GM23338 (cell line): ENCODE results near the gene STN1.

ENCODE experiments used
- CREB1 ChIP-seq: fragments of 250-450 bp; sonication (Bioruptor Pico); IDR thresholded peaks from 2 replicates; pipeline ENCODE4 v1.5.0; 2020; ENCODE audit warnings: low read depth, mild to moderate bottlenecking, moderate library complexity
- CTCF ChIP-seq, 2 experiments: fragments of 200-600 bp in 1 of 2; sonication (generic) in 1 of 2; conservative IDR thresholded peaks; 2 replicates each; pipeline versions ENCODE4 v1.5.1 to v1.6.1; 2016 to 2017; ENCODE audit warnings: antibody characterized with exemption in 2 of 2, low read depth in 2 of 2, mild to moderate bottlenecking in 2 of 2, moderate library complexity in 1 of 2
- ETS1 ChIP-seq: IDR thresholded peaks from 2 replicates; pipeline ENCODE4 v1.6.1; 2016; ENCODE audit warnings: antibody characterized with exemption
- EZH2 ChIP-seq: fragments of 200-600 bp; sonication (generic); IDR thresholded peaks from one replicate; pipeline ENCODE4 v1.8.0; 2017; ENCODE audit warnings: antibody characterized with exemption, mild to moderate bottlenecking, low read depth; ENCODE audit not compliant: unreplicated experiment
- EZH2phosphoT487 ChIP-seq: fragments of 200-600 bp; sonication (generic); IDR thresholded peaks from one replicate; pipeline ENCODE4 v1.8.1; 2018; ENCODE audit warnings: antibody characterized with exemption; ENCODE audit not compliant: unreplicated experiment
- JUNB ChIP-seq: IDR thresholded peaks from one replicate; pipeline ENCODE4 v1.6.1; 2016; ENCODE audit warnings: antibody characterized with exemption; ENCODE audit not compliant: unreplicated experiment
- NANOG ChIP-seq: IDR thresholded peaks from 2 replicates; pipeline ENCODE4 v1.6.1; 2016; ENCODE audit warnings: antibody characterized with exemption, borderline replicate concordance
- POLR2AphosphoS5 ChIP-seq: IDR thresholded peaks from 2 replicates; pipeline ENCODE4 v1.6.1; 2016; ENCODE audit warnings: antibody characterized with exemption, low read depth
- REST ChIP-seq: IDR thresholded peaks from one replicate; pipeline ENCODE4 v1.6.1; 2018; ENCODE audit warnings: antibody characterized with exemption; ENCODE audit not compliant: unreplicated experiment
- STAT1 ChIP-seq: IDR thresholded peaks from one replicate; pipeline ENCODE4 v1.6.1; 2016; ENCODE audit warnings: antibody characterized with exemption; ENCODE audit not compliant: unreplicated experiment
- ZNF114 ChIP-seq: fragments of 250-450 bp; sonication (Bioruptor Pico); IDR thresholded peaks from 2 replicates; pipeline ENCODE4 v1.5.0; 2020; ENCODE audit warnings: mild to moderate bottlenecking, moderate library complexity
- ZNF331 ChIP-seq: fragments of 250-450 bp; sonication (Bioruptor Pico); IDR thresholded peaks from 2 replicates; pipeline ENCODE4 v1.5.0; 2020; ENCODE audit warnings: low read depth, mild to moderate bottlenecking, moderate library complexity
- ZNF462 ChIP-seq: fragments of 250-450 bp; sonication (Bioruptor Pico); IDR thresholded peaks from 2 replicates; pipeline ENCODE4 v1.5.0; 2020; ENCODE audit warnings: mild to moderate bottlenecking, moderate library complexity

- TF ChIP-seq CTCF (conservative IDR thresholded peaks at IDR 0.05; ENCODE audit: low read depth in 2 of 2), result no peak
- no peak for TF ChIP-seq EZH2
- TF ChIP-seq POLR2AphosphoS5, result no peak
- no peak for TF ChIP-seq JUNB
- TF ChIP-seq EZH2phosphoT487, result no peak
- no peak for TF ChIP-seq REST
- no peak for TF ChIP-seq STAT1
- TF ChIP-seq CREB1 (CRISPR knock-in tag), result no peak
- TF ChIP-seq NANOG, result no peak
- no peak for TF ChIP-seq ETS1
- TF ChIP-seq ZNF462, result no peak
- no peak for TF ChIP-seq ZNF114
- no peak for TF ChIP-seq ZNF331 (CRISPR knock-in tag)
These were observed 6.9 kb downstream of the STN1 start for GRCh38 chr10:103911021-103911459.
